ENCODE data around the gene DRD3.

GRCh38 chr3:114114719-114115118 is 64.1 kb downstream of the DRD3 start:
- TF ChIP-seq CTCF (IDR thresholded peaks at IDR 0.05) (no peak), POLR2A (IDR thresholded peaks at IDR 0.05) (no peak)

Data from adrenal gland (tissue), 5 donors.